ENCODE results near the gene PARD6A.

The PARD6A gene

GRCh38 chr16:67645397-67646121, 15.2 kb upstream of the PARD6A start (continued):
- TF ChIP-seq CSRNP3 (CRISPR knock-in tag; IDR thresholded peaks at IDR 0.05) (no peak), TCF4 (CRISPR knock-in tag; IDR thresholded peaks at IDR 0.05; ENCODE audit: borderline replicate concordance) (no peak), PATZ1 (CRISPR knock-in tag; IDR thresholded peaks at IDR 0.05; ENCODE audit: borderline replicate concordance) (no peak), PPARA (CRISPR knock-in tag; IDR thresholded peaks at IDR 0.05; ENCODE audit: borderline replicate concordance) (no peak), ISL1 (CRISPR knock-in tag; IDR thresholded peaks at IDR 0.05) (no peak), SNAI2 (CRISPR knock-in tag; IDR thresholded peaks at IDR 0.05) (no peak), GLIS3 (CRISPR knock-in tag; IDR thresholded peaks at IDR 0.05) (no peak), OSR1 (CRISPR knock-in tag; IDR thresholded peaks at IDR 0.05) (no peak), ZNF70 (CRISPR knock-in tag; IDR thresholded peaks at IDR 0.05) (no peak), ZC3H10 (CRISPR knock-in tag; IDR thresholded peaks at IDR 0.05) (no peak)

- no peak for TF ChIP-seq ZFP3 (CRISPR knock-in tag; IDR thresholded peaks at IDR 0.05)
- TF ChIP-seq RARB (CRISPR knock-in tag; IDR thresholded peaks at IDR 0.05): no peak
- no peak for TF ChIP-seq OSR1 (CRISPR knock-in tag; IDR thresholded peaks at IDR 0.05)
- TF ChIP-seq ZC3H10 (CRISPR knock-in tag; IDR thresholded peaks at IDR 0.05): no peak
- no peak for TF ChIP-seq TCF4 (CRISPR knock-in tag; IDR thresholded peaks at IDR 0.05; ENCODE audit: borderline replicate concordance)
- TF ChIP-seq ESRRG (CRISPR knock-in tag; IDR thresholded peaks at IDR 0.05): no peak
- no peak for TF ChIP-seq CREB5 (CRISPR knock-in tag; IDR thresholded peaks at IDR 0.05; ENCODE audit: low read depth)
- no peak for TF ChIP-seq ISL1 (CRISPR knock-in tag; IDR thresholded peaks at IDR 0.05)
- TF ChIP-seq TSHZ2 (CRISPR knock-in tag; IDR thresholded peaks at IDR 0.05): no peak
- no peak for TF ChIP-seq TOX (CRISPR knock-in tag; IDR thresholded peaks at IDR 0.05; ENCODE audit: borderline replicate concordance)
- TF ChIP-seq SNAI2 (CRISPR knock-in tag; IDR thresholded peaks at IDR 0.05): no peak
- TF ChIP-seq ZNF70 (CRISPR knock-in tag; IDR thresholded peaks at IDR 0.05): no peak
- TF ChIP-seq GLIS3 (CRISPR knock-in tag; IDR thresholded peaks at IDR 0.05): no peak
- no peak for TF ChIP-seq PATZ1 (CRISPR knock-in tag; IDR thresholded peaks at IDR 0.05; ENCODE audit: borderline replicate concordance)
- TF ChIP-seq ZFP30 (CRISPR knock-in tag; IDR thresholded peaks at IDR 0.05): no peak
- TF ChIP-seq ARNTL (CRISPR knock-in tag; IDR thresholded peaks at IDR 0.05; ENCODE audit: borderline replicate concordance, low read depth): no peak
- no peak for TF ChIP-seq CSRNP3 (CRISPR knock-in tag; IDR thresholded peaks at IDR 0.05)
- no peak for TF ChIP-seq ZNF8 (CRISPR knock-in tag; IDR thresholded peaks at IDR 0.05)
- no peak for TF ChIP-seq PPARA (CRISPR knock-in tag; IDR thresholded peaks at IDR 0.05; ENCODE audit: borderline replicate concordance)
- TF ChIP-seq POU6F1 (CRISPR knock-in tag; IDR thresholded peaks at IDR 0.05; ENCODE audit: borderline replicate concordance, low read depth): no peak
- no peak for ATAC-seq
Observed at GRCh38 chr16:67647111-67647651, 13.6 kb upstream of the PARD6A start.

Data from SK-N-SH treated with all-trans-retinoic acid at 6 μM for 48 hours (cell line).